Measurements from ENCODE around the gene KAT7.
"Not testable (repeated sequence)": the region's sequence is repeated elsewhere in the genome, so short reads cannot be mapped to it uniquely, and the experiment has no call there.

KAT7 gene

GRCh38 chr17:49814781-49815529 is 26.5 kb downstream of the KAT7 start:
- no peak for DNase-seq

GRCh38 chr17:49815761-49816281 is 27.3 kb downstream of the KAT7 start:
- no peak for DNase-seq

GRCh38 chr17:49817993-49818392 is 29.5 kb downstream of the KAT7 start:
- peak; percentile 48 for DNase-seq

GRCh38 chr17:49819138-49819537 is 30.7 kb downstream of the KAT7 start:
- no peak for DNase-seq

- no peak for DNase-seq
These were observed 31.2 kb downstream of the KAT7 start for GRCh38 chr17:49819651-49820050.

- DNase-seq: no peak
These were observed 32.3 kb downstream of the KAT7 start for GRCh38 chr17:49820773-49821172.

- DNase-seq: no peak
These were observed 33.0 kb downstream of the KAT7 start for GRCh38 chr17:49821466-49821865.

GRCh38 chr17:49821916-49822315 is 33.4 kb downstream of the KAT7 start:
- no peak for DNase-seq

- DNase-seq: no peak
These were observed 34.3 kb downstream of the KAT7 start for GRCh38 chr17:49822829-49823228.

GRCh38 chr17:49823614-49824013 is 35.1 kb downstream of the KAT7 start:
- DNase-seq: no peak

GRCh38 chr17:49825645-49826044 is 37.2 kb downstream of the KAT7 start:
- no peak for DNase-seq

GRCh38 chr17:49828325-49828724 is 39.8 kb downstream of the KAT7 start:
- not testable (repeated sequence) for DNase-seq

- no peak for DNase-seq
These were observed 40.5 kb downstream of the KAT7 start for GRCh38 chr17:49829026-49829425.

GRCh38 chr17:49830605-49831004 is 42.1 kb downstream of the KAT7 start:
- DNase-seq: no peak

- DNase-seq: no peak
These were observed 44.5 kb downstream of the KAT7 start for GRCh38 chr17:49832840-49833599.

GRCh38 chr17:49834118-49834743 is 45.8 kb downstream of the KAT7 start:
- DNase-seq: no peak

GRCh38 chr17:49835472-49835871 is 47.0 kb downstream of the KAT7 start:
- DNase-seq: no peak

GRCh38 chr17:49836111-49837030 is 47.9 kb downstream of the KAT7 start:
- no peak for DNase-seq

GRCh38 chr17:49839455-49839854 is 51.0 kb downstream of the KAT7 start:
- no peak for DNase-seq

GRCh38 chr17:49841548-49841947 is 53.1 kb downstream of the KAT7 start:
- no peak for DNase-seq

- DNase-seq: no peak
These were observed 53.9 kb downstream of the KAT7 start for GRCh38 chr17:49842371-49842770.

GRCh38 chr17:49842846-49843245 is 54.4 kb downstream of the KAT7 start:
- no peak for DNase-seq

Data from stimulated activated CD8-positive, alpha-beta memory T cell treated with anti-CD3 and anti-CD28 coated beads, Interleukin-4, amount 100 ng/mL, for 48 hours (primary cell).